GM18951 (cell line): ENCODE data around the gene NFIA.

Experiments used
- POLR2A ChIP-seq: IDR thresholded peaks from 4 replicates; pipeline ENCODE4 v1.6.1; 2011; ENCODE audit warnings: mild to moderate bottlenecking; ENCODE audit not compliant: insufficient read length, insufficient read depth; ENCODE audit errors: extremely low read depth
- in situ Hi-C: fragments of 300-500 bp; cut with MboI; formaldehyde crosslinking; loops from one replicate; pipeline ENCODE4 v1.12.0; 2022; ENCODE audit warnings: low sequenced_read_pairs, mixed read lengths, inconsistent platforms; ENCODE audit not compliant: unreplicated experiment

NFIA gene

GRCh38 chr1:61139775-61140549 is 57.6 kb downstream of the NFIA start:
- in situ Hi-C loops: no loop called here
- no peak for TF ChIP-seq POLR2A

- TF ChIP-seq POLR2A: no peak
- in situ Hi-C loops: no loop called here
Measured at GRCh38 chr1:61140778-61141177, 58.4 kb downstream of the NFIA start.

- in situ Hi-C loops: no loop called here
- no peak for TF ChIP-seq POLR2A
Measured at GRCh38 chr1:61141288-61142042, 59.1 kb downstream of the NFIA start.

DNA sequence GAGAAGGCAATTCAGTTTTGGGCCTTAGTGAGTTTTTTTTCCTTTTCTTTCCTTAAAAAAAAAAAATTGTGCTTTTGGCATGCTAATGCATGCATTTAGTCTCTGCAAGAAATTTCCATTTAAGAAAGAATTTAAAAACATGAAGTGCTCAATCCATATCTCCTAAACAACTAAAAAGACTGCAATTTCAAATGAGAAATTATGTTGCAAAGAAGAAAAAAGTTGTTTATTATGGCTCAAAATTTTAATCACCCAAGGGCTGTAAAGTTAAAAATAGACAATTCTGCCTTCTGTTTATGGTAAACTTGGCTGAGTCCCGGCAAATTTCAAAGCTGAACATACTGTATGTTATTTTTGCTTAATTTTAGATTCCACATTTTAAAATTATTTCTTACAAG is 59.7 kb downstream of the NFIA start:
- TF ChIP-seq POLR2A: no peak
- in situ Hi-C loops: no loop called here

DNA sequence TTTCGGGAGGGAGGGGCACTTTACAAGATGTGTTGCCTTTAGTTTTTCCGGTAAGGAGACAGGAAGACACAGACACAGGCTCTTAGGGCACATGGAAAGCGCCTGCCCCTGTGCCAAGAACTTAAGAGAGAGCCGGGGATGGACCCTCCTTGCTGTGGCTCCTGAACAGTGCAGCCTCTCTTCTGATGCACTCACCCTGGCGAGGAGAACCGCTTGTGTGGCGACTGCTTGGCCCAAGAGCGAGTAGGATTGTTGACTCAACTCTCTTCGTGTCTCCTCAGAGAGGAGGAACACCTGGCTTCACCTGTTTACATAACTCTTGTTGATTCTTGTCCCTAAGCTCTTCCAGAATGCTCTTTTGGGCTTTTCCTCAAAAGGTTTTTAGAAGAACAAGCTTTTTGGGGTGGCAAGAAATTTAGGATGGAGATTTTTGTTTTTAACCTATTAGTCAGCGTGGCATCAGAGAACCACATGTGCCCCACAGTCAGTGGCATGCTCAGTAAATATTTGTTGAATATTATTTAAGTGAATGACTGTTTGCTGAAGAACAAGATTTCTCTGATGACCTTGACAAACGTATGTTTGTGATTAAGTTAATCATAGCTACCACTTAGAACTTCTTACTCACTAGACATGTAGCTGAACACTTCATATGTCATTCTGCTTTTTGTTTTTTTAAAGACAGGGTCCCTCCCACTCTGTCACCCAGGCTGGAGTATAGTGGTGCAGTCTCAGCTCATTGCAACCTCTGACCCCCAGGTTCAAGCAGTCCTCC is 60.6 kb downstream of the NFIA start:
- no peak for TF ChIP-seq POLR2A

GRCh38 chr1:61143821-61144424 is 61.6 kb downstream of the NFIA start:
- TF ChIP-seq POLR2A: no peak
- in situ Hi-C loops: no loop called here

More for the DNA sequence above, 60.6 kb downstream of the NFIA start:
- in situ Hi-C loops: no loop called here

GRCh38 chr1:61149010-61149860 is 66.9 kb downstream of the NFIA start:
- TF ChIP-seq POLR2A: no peak
- in situ Hi-C loops: no loop called here

GRCh38 chr1:61151565-61151964 is 69.2 kb downstream of the NFIA start:
- no peak for TF ChIP-seq POLR2A
- in situ Hi-C loops: no loop called here

DNA sequence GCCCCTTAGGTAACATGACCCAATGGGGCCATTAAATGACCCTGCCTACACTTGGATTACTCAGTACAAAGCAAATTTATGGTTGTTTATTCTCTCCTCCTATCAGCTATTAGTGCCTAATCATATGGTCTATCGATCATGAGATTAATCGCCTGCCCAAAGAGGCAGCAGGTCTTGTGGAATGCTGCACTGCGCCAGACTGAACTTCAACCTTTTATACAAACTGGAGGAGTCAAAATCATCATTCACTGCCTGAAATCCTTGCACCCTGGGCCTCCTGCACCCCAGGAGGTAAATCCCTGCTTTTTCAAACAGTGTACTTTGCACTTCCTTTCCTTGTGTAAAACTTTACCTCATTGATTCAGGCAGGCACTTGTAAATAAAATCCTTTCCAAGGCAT is 69.7 kb downstream of the NFIA start:
- in situ Hi-C loops: no loop called here
- no peak for TF ChIP-seq POLR2A

- no peak for TF ChIP-seq POLR2A
- in situ Hi-C loops: no loop called here
Measured at GRCh38 chr1:61152469-61153105, 70.2 kb downstream of the NFIA start.

- TF ChIP-seq POLR2A: no peak
- in situ Hi-C loops: no loop called here
Measured at GRCh38 chr1:61156576-61157467, 74.5 kb downstream of the NFIA start.
